Measurements from ENCODE around the gene COL18A1.

COL18A1 gene

GRCh38 chr21:45401916-45402900, 2.8 kb upstream of the COL18A1 start:
- no peak overlapping the region for H3K4me3 ChIP-seq (ENCODE audit: low read depth, low read length)
- TF ChIP-seq MAX (IDR thresholded peaks at IDR 0.05; ENCODE audit: low read depth, low read length), result no peak
- TF ChIP-seq POLR2A (IDR thresholded peaks at IDR 0.05; ENCODE audit: extremely low read depth, insufficient read length), result no peak
- no peak for TF ChIP-seq CTCF (IDR thresholded peaks at IDR 0.05; ENCODE audit: low read depth, low read length)
- no peak for TF ChIP-seq MYC (IDR thresholded peaks at IDR 0.05; ENCODE audit: low read depth, low read length)
- no peak for DNase-seq (ENCODE audit: low read depth)

- no peak for DNase-seq (ENCODE audit: low read depth)
- H3K4me3 ChIP-seq (ENCODE audit: low read depth, low read length), result no peak overlapping the region
- TF ChIP-seq CTCF (IDR thresholded peaks at IDR 0.05; ENCODE audit: low read depth, low read length), result no peak
- no peak for TF ChIP-seq POLR2A (IDR thresholded peaks at IDR 0.05; ENCODE audit: extremely low read depth, insufficient read length)
- no peak for TF ChIP-seq MAX (IDR thresholded peaks at IDR 0.05; ENCODE audit: low read depth, low read length)
- TF ChIP-seq MYC (IDR thresholded peaks at IDR 0.05; ENCODE audit: low read depth, low read length), result no peak
Measured at GRCh38 chr21:45403133-45403824, 1.7 kb upstream of the COL18A1 start.

GRCh38 chr21:45403825-45404729, 888 bp upstream of the COL18A1 start:
- no peak overlapping the region for H3K4me3 ChIP-seq (ENCODE audit: low read depth, low read length)
- TF ChIP-seq CTCF (IDR thresholded peaks at IDR 0.05; ENCODE audit: low read depth, low read length), result no peak
- TF ChIP-seq POLR2A (IDR thresholded peaks at IDR 0.05; ENCODE audit: extremely low read depth, insufficient read length), result no peak
- no peak for TF ChIP-seq MAX (IDR thresholded peaks at IDR 0.05; ENCODE audit: low read depth, low read length)
- DNase-seq (ENCODE audit: low read depth), result no peak

- no peak for DNase-seq (ENCODE audit: low read depth)
- H3K4me3 ChIP-seq (ENCODE audit: low read depth, low read length), result no peak overlapping the region
- TF ChIP-seq POLR2A (IDR thresholded peaks at IDR 0.05; ENCODE audit: extremely low read depth, insufficient read length) (no peak), MAX (IDR thresholded peaks at IDR 0.05; ENCODE audit: low read depth, low read length) (no peak), MYC (IDR thresholded peaks at IDR 0.05; ENCODE audit: low read depth, low read length) (no peak), CTCF (IDR thresholded peaks at IDR 0.05; ENCODE audit: low read depth, low read length) (no peak)
Measured at GRCh38 chr21:45405271-45405818, 380 bp downstream of the COL18A1 start.

Data from NB4 (cell line).